Astrocyte of the spinal cord (primary cell): ENCODE measurements around the gene EIF5A.

Source experiments
- DNase-seq: peaks from one replicate; pipeline ENCODE4 v3.0.0; 2011; ENCODE audit warnings: low read depth, low spot score
- H3K4me3 ChIP-seq: 2 replicates; pipeline ENCODE4 v1.5.1; 2011; ENCODE audit warnings: low read depth, mild to moderate bottlenecking, low read length, moderate library complexity
- CTCF ChIP-seq: IDR thresholded peaks from 2 replicates; pipeline ENCODE4 v1.5.1; 2012; ENCODE audit warnings: low read depth, mild to moderate bottlenecking, low read length, inconsistent platforms
- in situ Hi-C: cut with HindIII; loops from 2 replicates; pipeline ENCODE4 v1.10.0; 2017; ENCODE audit warnings: low sequenced_read_pairs

The EIF5A gene

DNA sequence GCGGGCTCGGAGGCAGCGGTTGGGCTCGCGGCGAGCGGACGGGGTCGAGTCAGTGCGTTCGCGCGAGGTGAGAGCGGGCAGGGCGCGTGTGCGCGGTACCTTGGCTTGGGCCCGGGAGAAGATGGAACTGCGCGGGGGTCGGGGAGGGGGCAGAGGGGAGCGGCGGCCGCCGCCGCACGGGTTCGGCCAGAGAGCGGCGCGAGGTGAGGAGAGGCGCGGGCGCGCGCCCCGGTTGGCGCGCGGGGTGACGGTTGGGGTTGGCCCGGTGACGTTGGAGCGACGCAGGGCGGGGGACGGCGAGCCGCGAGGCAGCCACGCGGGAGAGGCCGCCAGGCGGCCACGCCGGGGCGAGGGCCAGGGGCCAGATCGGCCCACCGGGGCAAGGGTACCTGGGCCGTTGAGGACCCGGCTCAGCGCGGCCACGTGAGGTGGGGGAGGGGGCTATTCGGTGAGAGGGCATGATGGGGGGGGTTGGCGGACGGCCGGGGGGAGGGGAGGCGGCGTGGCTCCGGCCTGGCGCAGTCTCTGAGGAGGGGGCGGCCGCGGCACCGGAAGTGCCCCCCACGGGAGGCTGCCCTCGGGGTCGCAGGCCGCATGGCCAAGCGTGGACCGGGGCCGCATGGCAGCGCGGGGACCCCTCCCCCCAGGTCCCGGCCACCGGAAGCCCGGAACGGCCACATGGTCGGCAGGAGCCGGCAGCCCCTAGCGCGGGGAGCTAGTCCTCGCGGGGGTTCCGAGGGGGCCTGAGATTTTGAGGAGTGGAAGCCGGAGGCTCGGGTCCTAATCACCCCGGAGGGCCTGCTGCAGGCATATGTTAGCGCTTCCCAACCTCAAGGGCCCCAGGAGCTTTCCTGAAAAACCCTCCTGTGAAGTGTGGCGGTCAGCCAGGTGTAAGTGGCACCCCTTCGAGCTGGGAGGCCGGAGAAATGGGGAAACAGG lies 527 bp downstream of the EIF5A start:
- DNase-seq = no peak
- no peak for TF ChIP-seq CTCF
- H3K4me3 ChIP-seq = peak overlapping the region; percentile 88
- in situ Hi-C loops = no loop called here

GRCh38 chr17:7308625-7309433 lies 1.4 kb downstream of the EIF5A start:
- no peak for TF ChIP-seq CTCF
- in situ Hi-C loops = no loop called here
- peak overlapping the region; percentile 88 for H3K4me3 ChIP-seq
- peak; percentile 84 for DNase-seq

GRCh38 chr17:7309628-7310027 lies 2.2 kb downstream of the EIF5A start:
- in situ Hi-C loops = no loop called here

GRCh38 chr17:7311110-7311705 lies 3.8 kb downstream of the EIF5A start:
- no peak for DNase-seq
- in situ Hi-C loops = no loop called here
- TF ChIP-seq CTCF = no peak
- H3K4me3 ChIP-seq = no peak overlapping the region

More at GRCh38 chr17:7309628-7310027, 2.2 kb downstream of the EIF5A start:
- H3K4me3 ChIP-seq = peak overlapping the region; percentile 88
- no peak for TF ChIP-seq CTCF
- no peak for DNase-seq

- in situ Hi-C loops = no loop called here
- H3K4me3 ChIP-seq = no peak overlapping the region
- TF ChIP-seq CTCF = no peak
- DNase-seq = no peak
These were observed 5.1 kb downstream of the EIF5A start for GRCh38 chr17:7312432-7313087.
